GM19397 (cell line): ENCODE results near the gene RPL22L1.
"Not testable (repeated sequence)": the region's sequence is repeated elsewhere in the genome, so short reads cannot be mapped to it uniquely, and the experiment has no call there.

Source experiments
- ATAC-seq: cut with Tn5 transposase; IDR thresholded peaks from one replicate; pipeline ENCODE4 v1.9.1; 2021; ENCODE audit warnings: mild to moderate bottlenecking, moderate library complexity; ENCODE audit not compliant: unreplicated experiment

Gene RPL22L1

GRCh38 chr3:170884109-170884930, 14.3 kb upstream of the RPL22L1 start:
- not testable (repeated sequence) for ATAC-seq

DNA sequence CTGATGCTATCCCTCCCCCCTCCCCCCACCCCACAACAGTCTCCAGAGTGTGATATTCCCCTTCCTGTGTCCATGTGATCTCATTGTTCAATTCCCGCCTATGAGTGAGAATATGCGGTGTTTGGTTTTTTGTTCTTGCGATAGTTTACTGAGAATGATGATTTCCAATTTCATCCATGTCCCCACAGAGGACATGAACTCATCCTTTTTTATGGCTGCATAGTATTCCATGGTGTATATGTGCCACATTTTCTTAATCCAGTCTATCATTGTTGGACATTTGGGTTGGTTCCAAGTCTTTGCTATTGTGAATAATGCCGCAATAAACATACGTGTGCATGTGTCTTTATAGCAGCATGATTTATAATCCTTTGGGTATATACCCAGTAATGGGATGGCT, 8.7 kb upstream of the RPL22L1 start:
- not testable (repeated sequence) for ATAC-seq

DNA sequence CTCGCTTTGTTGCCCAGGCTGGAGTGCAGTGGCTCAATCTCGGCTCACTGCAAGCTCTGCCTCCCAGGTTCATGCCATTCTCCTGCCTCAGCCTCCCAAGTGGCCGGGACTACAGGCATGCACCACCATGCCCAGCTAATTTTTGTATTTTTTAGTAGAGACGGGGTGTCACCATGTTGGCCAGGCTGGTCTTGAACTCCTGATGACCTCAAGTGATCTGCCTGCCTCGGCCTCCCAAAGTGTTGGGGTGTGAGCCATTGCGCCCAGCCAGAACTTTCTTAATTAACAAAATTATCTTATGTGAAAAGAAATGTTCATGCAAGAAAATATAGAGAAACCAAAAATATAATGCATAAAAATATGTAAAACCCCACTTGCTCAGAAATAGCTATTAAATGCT, 7.3 kb upstream of the RPL22L1 start:
- ATAC-seq: not testable (repeated sequence)

DNA sequence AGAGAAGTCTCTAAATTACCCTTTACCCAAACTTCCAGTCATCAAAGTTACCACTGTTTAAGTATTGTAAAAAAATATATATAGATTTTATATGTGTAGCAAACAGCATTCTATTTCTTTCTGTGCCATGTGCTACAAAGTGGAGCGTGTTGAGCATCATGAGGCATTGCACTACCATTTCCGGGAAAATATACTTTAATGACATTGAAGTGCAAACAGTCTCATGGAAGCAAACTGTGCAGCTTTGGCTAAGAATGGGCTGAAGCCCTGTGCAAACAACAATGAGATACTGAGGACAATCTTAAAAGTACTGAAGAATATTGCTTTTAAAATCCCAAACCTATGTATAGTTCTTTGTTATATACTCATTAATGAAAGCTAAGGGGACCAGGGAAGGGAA, 6.5 kb upstream of the RPL22L1 start:
- no peak for ATAC-seq

DNA sequence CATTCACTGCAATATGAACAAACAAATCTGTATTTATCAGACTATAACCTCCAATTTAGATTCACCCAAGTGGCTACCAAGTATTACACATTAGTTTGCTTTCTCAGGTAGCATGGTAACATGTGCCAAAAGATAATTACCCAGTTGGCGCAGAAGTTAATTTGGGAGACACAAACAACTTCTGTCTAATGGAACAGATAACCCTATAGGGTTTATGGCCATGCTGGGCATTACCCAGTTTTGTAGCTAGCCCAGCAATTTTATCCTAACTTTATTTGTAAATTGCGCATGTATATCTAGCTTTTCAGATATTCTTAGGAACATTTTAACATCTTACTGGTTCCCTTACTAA, 780 bp downstream of the RPL22L1 start:
- ATAC-seq: no peak

DNA sequence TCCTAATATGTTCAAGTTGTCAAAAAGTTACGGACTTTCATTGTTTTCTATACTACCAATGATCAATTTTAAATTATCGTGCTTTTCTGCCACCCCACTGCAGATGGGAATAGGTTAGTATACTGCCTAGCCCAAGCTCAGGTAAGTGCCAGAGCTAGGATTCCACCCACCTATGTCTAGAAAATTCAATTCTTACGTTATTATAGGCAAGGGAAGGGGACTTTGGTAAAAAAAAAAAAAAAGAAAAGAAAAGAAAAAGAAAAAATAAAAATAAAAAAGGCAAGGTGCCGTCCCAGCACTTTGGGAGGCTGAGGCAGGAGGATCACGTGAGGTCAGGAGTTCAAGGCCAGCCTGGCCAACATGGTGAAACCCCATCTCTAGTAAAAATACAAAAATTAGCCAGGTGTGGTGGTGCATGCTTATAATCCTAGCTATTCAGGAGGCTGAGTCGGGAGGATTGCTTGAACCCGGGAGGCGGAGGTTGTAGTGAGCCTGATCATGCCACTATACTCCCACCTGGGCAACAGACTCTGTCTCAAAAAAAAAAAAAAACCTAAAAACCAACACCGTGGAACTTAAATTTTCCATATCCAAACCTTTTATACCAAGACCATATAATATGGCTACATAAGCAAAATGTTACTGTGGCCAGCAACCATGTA, 1.3 kb downstream of the RPL22L1 start:
- ATAC-seq: no peak

- no peak for ATAC-seq
These were observed 2.7 kb downstream of the RPL22L1 start for GRCh38 chr3:170867143-170867937.

GRCh38 chr3:170866499-170866898, 3.5 kb downstream of the RPL22L1 start:
- ATAC-seq: no peak

GRCh38 chr3:170865209-170866094, 4.5 kb downstream of the RPL22L1 start:
- no peak for ATAC-seq

DNA sequence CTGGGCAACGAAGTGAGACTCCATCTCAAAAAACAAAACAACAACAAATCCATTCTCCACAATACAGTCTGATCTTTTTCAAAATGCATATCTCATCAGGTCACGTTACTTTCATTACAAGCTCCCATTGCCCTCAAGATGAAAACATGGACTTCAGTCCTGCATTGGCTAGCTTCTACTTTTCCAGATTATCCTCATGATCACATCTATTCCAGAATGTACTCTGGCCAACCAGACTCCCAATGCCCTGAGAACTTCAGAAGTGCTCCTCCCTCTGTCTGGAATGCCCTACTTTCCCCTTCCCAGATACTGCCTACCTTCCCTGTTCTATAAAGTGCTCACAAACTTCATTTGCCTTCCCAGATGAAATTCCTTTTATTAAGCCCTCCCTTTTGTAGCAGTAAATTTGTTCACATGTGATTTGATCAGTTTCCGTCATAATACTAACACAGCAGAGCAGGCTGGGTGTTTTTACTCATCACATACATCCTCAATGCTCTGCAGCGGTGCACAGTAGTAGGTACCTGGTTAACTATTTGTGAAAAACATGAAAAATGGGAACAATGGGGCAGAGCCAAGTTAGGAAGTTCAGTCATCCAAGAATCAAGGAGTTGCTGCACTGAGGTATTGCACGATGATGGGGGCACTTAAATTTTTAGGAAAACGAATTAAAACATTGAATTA, 5.3 kb downstream of the RPL22L1 start:
- no peak for ATAC-seq

DNA sequence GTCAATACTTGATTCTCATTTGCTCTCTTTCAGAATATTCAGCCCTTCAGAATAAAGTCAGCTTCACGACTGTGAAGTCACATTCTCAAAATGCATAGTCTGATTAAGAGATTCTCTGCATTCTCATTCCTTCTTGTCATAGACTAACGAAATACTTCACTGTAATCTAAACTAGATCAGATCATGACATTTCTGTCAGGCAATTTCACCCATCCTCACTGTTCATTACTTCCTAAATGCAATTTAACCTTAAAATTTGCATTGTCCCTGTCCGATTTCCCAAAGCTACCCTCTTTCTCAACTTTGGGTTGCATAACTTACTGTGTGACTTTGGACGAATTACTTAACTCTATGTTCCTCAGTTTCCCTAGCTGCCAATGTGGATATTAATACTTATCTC, 6.2 kb downstream of the RPL22L1 start:
- no peak for ATAC-seq

- ATAC-seq: no peak
These were observed 7.2 kb downstream of the RPL22L1 start for GRCh38 chr3:170862618-170863374.

- no peak for ATAC-seq
These were observed 11.4 kb downstream of the RPL22L1 start for GRCh38 chr3:170858599-170858998.

DNA sequence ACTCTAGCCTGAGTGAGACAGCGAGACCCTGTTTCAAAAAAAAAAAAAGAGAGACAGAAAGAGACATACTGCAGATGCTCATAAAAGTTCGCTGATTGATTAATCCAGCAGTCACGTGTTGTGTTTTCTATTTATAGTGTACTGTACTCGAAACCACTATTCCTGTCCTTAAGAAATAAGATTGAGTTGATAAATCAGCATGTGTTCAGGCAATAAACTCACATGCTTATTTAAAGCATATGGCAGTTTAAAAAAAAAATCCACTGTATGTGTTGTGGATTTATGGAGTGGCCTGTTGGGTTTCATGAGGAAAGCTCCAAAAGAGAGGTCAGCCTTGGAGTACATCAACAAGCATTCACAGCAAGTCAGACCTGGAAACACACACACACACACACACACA, 17.7 kb downstream of the RPL22L1 start:
- no peak for ATAC-seq

DNA sequence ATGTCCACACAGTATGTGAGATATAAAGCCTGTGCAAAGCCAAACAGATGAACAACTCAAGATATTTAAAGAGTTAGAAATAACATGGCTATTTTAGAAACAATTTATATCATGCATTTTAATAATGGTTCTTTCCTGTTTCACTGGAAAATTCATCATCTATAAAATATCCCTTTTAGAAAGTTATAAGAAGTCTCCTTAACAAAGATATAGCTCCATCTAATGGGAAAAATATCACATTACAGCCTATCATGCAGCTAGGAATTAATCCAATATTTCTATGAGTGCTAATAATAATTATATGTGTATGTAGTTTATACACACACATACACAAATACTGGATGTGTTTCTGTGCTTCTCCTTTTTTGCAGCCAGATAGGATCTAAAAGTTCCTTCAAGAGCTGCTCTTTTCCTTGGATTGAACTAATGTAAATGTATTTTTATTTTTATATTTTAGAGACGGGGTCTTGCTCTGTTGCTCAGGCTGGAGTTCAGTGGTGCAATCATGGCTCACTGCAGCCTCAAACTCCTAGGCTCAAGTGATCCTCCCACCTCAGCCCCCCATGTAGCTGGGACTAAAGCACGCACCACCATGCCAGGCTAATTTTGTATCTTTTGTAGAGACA, 21.6 kb downstream of the RPL22L1 start:
- no peak for ATAC-seq

DNA sequence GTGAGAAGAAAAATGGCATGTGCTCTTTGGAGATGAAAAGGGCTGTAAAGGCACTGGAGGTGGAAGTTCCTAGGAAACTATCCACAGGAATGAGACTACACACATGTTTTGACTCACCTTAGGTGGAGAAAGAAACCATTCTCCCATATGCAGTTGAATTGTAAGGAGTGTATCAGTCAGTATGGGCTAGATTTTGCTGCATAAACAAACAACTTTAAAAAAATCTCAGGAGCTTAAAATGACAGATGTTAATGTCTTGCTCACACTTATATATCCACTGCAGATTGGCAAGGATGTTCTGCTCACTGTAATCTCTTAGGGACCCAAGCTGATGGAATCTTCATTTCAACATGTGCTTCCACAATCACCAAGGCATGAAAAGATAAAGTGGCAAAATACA, 25.6 kb downstream of the RPL22L1 start:
- no peak for ATAC-seq

DNA sequence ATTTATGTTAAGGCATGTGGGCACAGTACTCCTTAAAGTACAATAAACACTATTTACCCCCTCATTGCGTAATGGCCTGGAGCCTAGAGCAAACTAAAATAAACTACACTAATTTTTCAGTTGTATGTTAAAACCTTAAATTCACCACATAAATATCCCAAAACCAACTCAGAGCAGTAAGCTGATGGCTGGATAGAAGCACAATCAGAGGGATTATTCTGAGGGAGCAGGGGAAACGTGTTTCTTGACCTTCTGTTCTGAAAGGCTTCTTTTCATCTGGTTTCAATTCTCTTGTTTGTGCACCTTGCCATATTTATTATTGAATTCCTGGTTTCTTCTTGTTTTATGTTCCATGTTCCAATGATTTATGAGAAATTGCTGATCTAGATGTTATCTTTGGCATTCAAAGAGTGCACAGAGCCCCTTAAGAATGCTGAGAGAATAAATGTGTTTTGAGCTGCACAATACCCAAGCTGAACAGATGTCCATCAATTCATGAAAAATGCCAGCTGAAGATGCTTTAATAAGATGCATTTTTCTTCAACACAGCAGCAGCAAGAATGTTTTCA, 29.6 kb downstream of the RPL22L1 start:
- ATAC-seq: no peak

DNA sequence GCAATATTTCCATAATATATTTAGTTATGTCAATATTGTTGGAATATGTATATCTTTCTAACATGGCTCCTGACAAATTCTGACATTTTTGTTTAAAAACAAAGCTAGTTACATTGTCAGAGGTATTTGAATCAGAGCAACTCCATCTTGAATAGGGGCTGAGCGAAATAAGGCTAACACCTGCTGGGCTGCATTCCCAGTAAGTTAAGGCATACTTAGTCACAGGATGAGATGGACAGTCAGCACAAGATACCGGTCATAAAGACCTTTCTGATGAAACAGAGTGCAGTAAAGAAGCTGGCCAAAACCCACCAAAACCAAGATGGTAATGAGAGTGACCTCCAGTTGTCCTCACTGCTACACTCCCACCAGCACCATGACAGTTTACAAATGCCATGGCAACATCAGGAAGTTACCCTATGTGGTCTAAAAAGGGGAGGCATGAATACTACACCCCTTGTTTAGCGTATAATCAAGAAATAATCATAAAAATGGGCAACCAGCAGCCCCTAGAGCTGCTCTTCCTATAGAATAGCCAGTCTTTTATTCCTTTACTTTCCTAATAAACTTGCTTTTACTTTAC, 30.4 kb downstream of the RPL22L1 start:
- ATAC-seq: no peak
